Measurements from ENCODE around the gene MAPT. TPM values are rescaled to one million over a fixed set of nuclear protein-coding genes. Genes with fewer than 3 reads are reported as not detected.

The MAPT gene
- polyA plus RNA-seq, 3 donors: 0.04 TPM; not detected in 2

DNA sequence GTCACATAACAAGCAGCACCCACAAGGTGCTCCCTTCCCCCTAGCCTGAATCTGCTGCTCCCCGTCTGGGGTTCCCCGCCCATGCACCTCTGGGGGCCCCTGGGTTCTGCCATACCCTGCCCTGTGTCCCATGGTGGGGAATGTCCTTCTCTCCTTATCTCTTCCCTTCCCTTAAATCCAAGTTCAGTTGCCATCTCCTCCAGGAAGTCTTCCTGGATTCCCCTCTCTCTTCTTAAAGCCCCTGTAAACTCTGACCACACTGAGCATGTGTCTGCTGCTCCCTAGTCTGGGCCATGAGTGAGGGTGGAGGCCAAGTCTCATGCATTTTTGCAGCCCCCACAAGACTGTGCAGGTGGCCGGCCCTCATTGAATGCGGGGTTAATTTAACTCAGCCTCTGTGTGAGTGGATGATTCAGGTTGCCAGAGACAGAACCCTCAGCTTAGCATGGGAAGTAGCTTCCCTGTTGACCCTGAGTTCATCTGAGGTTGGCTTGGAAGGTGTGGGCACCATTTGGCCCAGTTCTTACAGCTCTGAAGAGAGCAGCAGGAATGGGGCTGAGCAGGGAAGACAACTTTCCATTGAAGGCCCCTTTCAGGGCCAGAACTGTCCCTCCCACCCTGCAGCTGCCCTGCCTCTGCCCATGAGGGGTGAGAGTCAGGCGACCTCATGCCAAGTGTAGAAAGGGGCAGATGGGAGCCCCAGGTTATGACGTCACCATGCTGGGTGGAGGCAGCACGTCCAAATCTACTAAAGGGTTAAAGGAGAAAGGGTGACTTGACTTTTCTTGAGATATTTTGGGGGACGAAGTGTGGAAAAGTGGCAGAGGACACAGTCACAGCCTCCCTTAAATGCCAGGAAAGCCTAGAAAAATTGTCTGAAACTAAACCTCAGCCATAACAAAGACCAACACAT, 104.9 kb downstream of the MAPT start, which contains the start of gene STH:
STH (plus strand) TSS at position 264 of the 913 bp plus-strand sequence; CDS start at position 294, 30 bp downstream.
- TF ChIP-seq, protein P1, sequence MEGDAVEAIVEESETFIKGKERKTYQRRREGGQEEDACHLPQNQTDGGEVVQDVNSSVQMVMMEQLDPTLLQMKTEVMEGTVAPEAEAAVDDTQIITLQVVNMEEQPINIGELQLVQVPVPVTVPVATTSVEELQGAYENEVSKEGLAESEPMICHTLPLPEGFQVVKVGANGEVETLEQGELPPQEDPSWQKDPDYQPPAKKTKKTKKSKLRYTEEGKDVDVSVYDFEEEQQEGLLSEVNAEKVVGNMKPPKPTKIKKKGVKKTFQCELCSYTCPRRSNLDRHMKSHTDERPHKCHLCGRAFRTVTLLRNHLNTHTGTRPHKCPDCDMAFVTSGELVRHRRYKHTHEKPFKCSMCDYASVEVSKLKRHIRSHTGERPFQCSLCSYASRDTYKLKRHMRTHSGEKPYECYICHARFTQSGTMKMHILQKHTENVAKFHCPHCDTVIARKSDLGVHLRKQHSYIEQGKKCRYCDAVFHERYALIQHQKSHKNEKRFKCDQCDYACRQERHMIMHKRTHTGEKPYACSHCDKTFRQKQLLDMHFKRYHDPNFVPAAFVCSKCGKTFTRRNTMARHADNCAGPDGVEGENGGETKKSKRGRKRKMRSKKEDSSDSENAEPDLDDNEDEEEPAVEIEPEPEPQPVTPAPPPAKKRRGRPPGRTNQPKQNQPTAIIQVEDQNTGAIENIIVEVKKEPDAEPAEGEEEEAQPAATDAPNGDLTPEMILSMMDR (IDR thresholded peaks at IDR 0.05): no peak
- H3K4me2 ChIP-seq (replicated peaks; ENCODE audit: extremely low read depth, low read length, poor library complexity, severe bottlenecking): no peak within 1 kb of the TSS
- no peak for DNase-seq
- H3K36me3 ChIP-seq (replicated peaks in 1 of 2; ENCODE audit: control insufficient read depth in 1 of 2, insufficient read depth in 2 of 2, low read length in 2 of 2): no peaks in the 10 kb centered on the region
- no peaks in the 10 kb centered on the region for H3K79me2 ChIP-seq (ENCODE audit: insufficient read depth, low read length)
- Mint-ChIP-seq H3K27me3 (ENCODE audit: low read depth in 3 of 3) (peaks cover 0 to 10% (median 2%) of the 10 kb centered on the region in 3 donors), H3K36me3 (no peaks in the 10 kb centered on the region), H3K4me3 (no peak within 1 kb of the TSS), H3K27ac (no peak within 1 kb of the TSS), H3K9me3 (no peaks in the 10 kb centered on the region), H3K4me1 (no peaks in the 10 kb centered on the region)
- no peak within 1 kb of the TSS for H2AFZ ChIP-seq (ENCODE audit: insufficient read depth, low read depth, low read length, poor library complexity, severe bottlenecking)
- no peaks in the 10 kb centered on the region for H3K4me1 ChIP-seq (ENCODE audit: control insufficient read depth in 1 of 2, insufficient read depth in 2 of 2, low read length in 2 of 2)
- intact Hi-C loops (cut with micrococcal nuclease): no loop called here
- no peaks in the 10 kb centered on the region for H3K9me3 ChIP-seq (replicated peaks in 1 of 2; ENCODE audit: control insufficient read depth in 1 of 2, insufficient read depth in 1 of 2, low read length in 2 of 2)
- H3K27ac ChIP-seq (ENCODE audit: low read depth in 1 of 2, low read length in 2 of 2): no peak within 1 kb of the TSS
- WGBS (ENCODE audit: insufficient coverage): 92% methylated on average over 7 of the region's 8 CpGs
- H3K4me3 ChIP-seq (replicated peaks in 1 of 3; ENCODE audit: low read depth in 2 of 3, low read length in 3 of 3): no peak within 1 kb of the TSS
- no peaks in the 10 kb centered on the region for H4K20me1 ChIP-seq (ENCODE audit: insufficient read depth, low read length)
- no peak within 1 kb of the TSS for H3K9ac ChIP-seq (ENCODE audit: insufficient read depth, low read length, poor library complexity, severe bottlenecking)
- no peaks in the 10 kb centered on the region for H3K27me3 ChIP-seq (ENCODE audit: control insufficient read depth in 2 of 2, insufficient read depth in 2 of 2, low read length in 2 of 2)

DNA sequence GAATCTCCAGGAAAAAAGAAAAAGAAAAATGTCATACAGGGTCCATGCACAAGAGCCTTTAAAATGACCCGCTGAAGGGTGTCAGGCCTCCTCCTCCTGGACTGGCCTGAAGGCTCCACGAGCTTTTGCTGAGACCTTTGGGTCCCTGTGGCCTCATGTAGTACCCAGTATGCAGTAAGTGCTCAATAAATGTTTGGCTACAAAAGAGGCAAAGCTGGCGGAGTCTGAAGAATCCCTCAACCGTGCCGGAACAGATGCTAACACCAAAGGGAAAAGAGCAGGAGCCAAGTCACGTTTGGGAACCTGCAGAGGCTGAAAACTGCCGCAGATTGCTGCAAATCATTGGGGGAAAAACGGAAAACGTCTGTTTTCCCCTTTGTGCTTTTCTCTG, 105.5 kb downstream of the MAPT start:
- TF ChIP-seq, protein P1 (IDR thresholded peaks at IDR 0.05): no peak

More for the DNA sequence above, 105.5 kb downstream of the MAPT start:
- Histone ChIP-seq H3K4me1 (ENCODE audit: control insufficient read depth in 1 of 2, insufficient read depth in 2 of 2, low read length in 2 of 2) (no peaks in the 10 kb centered on the region), H3K27ac (ENCODE audit: low read depth in 1 of 2, low read length in 2 of 2) (no peak overlapping the region), H3K9me3 (replicated peaks in 1 of 2; ENCODE audit: control insufficient read depth in 1 of 2, insufficient read depth in 1 of 2, low read length in 2 of 2) (no peaks in the 10 kb centered on the region), H3K4me2 (replicated peaks; ENCODE audit: extremely low read depth, low read length, poor library complexity, severe bottlenecking) (no peak overlapping the region), H3K36me3 (replicated peaks in 1 of 2; ENCODE audit: control insufficient read depth in 1 of 2, insufficient read depth in 2 of 2, low read length in 2 of 2) (no peaks in the 10 kb centered on the region), H3K9ac (ENCODE audit: insufficient read depth, low read length, poor library complexity, severe bottlenecking) (no peak overlapping the region), H2AFZ (ENCODE audit: insufficient read depth, low read depth, low read length, poor library complexity, severe bottlenecking) (no peak overlapping the region), H3K4me3 (replicated peaks in 1 of 3; ENCODE audit: low read depth in 2 of 3, low read length in 3 of 3) (no peak overlapping the region), H3K27me3 (ENCODE audit: control insufficient read depth in 2 of 2, insufficient read depth in 2 of 2, low read length in 2 of 2) (no peaks in the 10 kb centered on the region), H4K20me1 (ENCODE audit: insufficient read depth, low read length) (no peaks in the 10 kb centered on the region), H3K79me2 (ENCODE audit: insufficient read depth, low read length) (no peaks in the 10 kb centered on the region)
- 89% methylated on average over 9 of the region's 9 CpGs for WGBS (ENCODE audit: insufficient coverage)
- no peaks in the 10 kb centered on the region for H3K36me3 Mint-ChIP-seq
- no peak for DNase-seq
- H3K27ac Mint-ChIP-seq: no peak overlapping the region
- H3K4me1 Mint-ChIP-seq: no peaks in the 10 kb centered on the region
- H3K27me3 Mint-ChIP-seq (ENCODE audit: low read depth in 3 of 3): peaks cover 2 to 10% (median 2%) of the 10 kb centered on the region in 3 donors
- no peaks in the 10 kb centered on the region for H3K9me3 Mint-ChIP-seq
- H3K4me3 Mint-ChIP-seq: no peak overlapping the region
- intact Hi-C loops (cut with micrococcal nuclease): no loop called here
